HG03135 (cell line): ENCODE measurements around the gene ALPL.
"Not testable (repeated sequence)": the region's sequence is repeated elsewhere in the genome, so short reads cannot be mapped to it uniquely, and the experiment has no call there.

Source experiments
- ATAC-seq: cut with Tn5 transposase; IDR thresholded peaks from one replicate; pipeline ENCODE4 v1.9.1; 2021; ENCODE audit warnings: mild to moderate bottlenecking, moderate library complexity; ENCODE audit not compliant: unreplicated experiment

Gene ALPL

DNA sequence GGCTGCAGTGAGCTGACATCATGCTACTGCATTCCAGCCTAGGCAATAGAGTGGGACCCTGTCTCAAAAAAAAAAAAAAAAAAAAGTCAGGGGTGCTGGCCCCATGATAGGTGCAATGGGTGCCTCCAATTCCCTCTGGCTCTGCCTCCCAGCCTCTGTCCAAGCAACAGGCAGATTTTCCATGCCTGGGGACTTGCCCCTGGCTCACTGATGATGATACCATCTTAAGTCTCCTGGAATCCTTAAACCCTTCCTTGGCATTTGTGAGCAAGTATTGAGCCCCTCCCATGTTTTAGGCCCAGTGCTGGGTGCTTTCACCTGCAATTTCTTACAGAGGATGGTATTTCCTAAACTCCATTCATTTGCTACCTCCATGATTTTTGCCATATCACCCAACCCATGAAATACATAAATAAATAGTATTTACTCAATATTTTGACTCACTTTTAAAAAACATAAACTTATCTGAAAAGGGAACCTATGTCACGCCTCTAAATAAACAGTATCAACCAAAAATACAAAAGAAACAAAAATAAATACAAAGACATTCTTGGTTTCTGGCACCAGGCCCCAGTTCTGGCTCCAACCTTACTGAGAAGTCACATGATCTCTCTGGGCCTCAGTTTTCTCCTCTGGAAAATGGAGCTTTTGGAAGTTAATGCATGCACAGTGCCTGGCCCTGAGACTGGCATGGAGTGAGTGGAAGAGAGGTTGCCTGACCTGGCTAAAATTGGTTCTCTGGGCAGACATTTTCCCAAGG, 1.5 kb upstream of the ALPL start:
- ATAC-seq = no peak

DNA sequence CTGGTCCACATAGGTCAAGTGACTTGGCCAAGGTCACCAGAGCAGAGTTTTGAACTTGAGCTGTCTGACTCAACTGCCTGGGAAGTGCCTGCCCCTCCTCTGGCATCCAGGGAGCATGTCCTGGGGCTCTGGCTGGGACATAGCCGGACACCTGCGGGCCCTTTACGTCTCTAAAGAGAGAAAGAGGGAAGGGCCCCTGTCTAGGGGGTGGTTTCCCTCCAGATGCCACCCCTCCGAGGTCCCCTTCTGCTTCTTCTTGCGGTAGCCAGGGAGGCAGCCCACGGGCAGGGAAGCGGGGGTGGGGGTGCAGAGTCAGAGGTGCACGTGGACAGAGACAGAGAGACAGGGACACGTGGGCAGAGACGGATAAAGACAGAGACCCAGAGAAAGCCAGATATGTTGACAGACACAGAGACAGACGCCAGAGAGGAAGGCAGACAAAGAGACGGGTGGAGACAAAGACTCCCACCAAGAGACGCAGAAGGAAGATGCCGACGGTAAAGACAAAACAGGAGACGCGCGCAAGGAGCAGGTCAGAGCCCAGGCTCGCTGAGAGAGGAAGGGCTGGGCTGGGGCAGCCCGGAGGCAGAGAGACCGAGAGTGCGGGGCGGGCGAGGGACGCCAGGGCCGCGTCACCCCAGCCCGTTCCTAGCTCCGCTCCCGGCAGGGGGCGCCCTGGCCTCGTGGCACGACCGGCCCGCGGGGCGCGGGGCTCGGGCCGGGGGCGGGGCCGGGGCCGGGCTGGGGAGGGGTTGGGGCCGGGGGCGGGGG, 458 bp upstream of the ALPL start:
- ATAC-seq = no peak

DNA sequence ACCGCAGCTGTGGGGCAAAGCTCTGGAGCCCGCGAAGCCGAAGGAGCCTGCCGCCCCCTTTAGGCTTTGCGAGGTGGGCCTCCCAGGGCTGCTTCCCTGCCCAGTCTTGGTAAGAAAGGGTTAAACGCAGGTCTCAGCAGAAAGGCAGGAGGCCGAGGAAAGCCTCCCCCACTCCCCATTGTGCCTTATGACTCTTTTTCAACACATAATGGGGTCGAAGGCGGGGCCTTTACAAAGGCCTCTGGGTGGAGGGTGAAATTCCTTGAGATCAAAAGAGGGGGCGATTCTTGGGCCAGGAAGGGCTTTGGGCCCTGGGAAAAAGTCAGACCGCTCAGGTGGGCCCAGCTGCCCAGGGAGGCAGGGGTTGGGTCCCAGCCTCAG, 880 bp downstream of the ALPL start:
- no peak for ATAC-seq

DNA sequence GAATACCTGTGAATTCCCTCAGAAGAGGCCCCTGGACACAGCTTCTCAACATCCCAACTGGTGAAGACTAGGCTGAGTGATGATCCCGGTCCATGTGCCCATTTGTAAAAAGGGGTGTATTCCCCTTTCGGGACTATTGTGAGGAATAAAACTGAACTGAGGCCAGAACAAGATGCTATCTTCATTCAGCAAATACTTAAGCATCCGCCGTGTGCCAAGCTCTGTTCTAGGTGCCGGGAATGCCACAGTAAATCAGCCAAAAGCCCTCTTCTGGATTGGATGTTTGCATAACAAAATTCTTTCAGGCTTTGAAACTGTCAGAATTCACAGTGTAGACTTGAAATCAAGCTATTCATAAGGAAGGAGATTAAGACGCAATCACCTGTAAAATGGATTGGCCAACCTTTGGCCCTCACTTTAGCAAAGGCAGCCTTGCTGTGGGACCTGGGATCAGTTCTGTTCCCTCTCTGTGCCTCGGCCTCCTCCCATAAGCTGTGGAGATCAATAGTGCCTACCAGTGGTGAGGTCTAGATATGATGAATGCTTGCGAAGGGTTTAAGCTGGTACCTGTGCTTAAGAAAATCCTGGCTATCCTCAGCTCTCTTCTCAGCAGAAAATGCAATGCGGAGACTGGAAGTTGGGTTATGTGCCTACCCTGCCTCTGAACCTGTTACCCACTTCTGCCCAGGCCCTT, 1.8 kb downstream of the ALPL start:
- no peak for ATAC-seq

DNA sequence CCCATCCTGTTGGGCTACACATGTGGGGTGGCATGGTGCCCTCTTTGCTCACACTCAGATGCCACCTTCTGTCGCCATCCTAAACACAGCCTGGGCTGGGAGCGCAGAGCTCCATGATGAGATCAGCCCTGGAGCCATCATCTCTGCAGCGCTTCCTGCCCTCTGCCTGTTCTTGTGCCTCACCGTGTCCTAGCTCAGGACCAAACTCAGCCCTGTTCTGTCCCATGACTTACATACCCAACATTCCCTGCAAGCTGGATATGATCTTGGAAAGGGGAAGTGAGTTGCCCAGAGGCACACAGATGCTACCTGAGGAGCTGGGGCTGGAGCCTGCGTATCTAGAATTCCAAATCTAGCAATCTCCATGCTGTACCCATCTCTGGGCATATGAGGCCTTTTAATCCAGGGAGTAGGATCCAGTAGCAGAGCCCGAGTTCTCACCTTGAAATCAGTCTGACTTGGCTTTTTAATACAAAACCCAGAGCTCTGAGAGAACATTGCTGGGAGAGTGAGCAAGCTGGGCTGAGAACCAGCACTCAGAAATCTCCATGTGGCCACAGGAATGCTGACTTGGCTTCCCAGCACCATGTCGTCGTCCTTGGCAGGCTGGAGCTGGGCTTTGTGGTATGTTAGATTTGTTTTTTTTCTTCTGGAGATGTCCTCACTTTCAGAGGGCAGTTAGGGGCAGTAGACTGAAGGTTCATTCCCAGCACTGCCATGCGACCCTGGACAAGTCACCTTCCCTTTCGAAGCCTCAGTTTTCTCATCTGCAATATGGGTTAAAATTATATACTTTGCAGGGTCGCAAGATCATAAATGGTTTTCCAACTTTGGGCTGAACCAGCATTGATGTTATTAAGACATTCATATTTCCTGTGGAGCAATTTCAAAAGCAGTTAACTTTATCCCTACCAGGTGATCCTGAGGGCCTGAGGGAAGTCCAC, 2.6 kb downstream of the ALPL start:
- no peak for ATAC-seq

DNA sequence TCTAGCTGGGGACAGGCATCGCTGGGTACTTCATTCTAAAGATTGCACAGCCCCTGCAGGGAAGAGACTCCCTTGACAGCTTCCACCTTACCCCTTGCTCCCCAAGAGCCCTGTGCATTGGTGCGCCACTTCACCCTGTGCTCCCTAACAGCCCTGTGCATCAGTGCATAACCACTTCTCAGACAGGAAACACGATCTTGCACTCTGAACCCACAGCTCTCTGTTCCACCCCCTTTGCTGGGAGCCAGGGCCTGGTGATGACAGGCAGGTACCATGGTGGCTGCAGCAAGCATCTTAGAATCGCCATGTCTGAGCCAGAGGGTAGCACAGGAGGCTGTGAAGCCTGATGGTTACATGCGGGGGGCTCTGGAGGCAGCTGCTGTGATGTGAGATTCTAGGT, 5.0 kb downstream of the ALPL start:
- ATAC-seq = no peak

DNA sequence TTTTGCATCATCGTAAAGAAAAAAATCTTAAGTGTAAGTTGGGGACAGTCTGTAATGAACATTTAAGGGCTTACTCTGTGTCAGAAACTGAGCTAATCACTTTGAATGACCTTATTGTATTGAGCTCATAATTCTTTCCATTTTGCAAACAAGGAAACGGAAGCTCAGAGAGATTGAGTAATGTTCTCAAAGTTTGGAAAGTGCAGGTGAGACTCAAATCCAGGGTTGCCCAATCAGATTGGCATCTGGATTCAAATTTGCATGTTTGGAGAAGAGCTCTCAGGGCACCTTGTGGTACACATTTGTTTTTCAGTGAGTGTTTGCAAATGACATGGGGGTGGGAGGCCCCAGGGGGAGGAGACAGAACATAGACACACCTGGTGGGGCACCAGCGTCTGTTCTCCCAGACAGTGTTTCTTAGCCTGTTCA, 8.0 kb downstream of the ALPL start:
- ATAC-seq = no peak

DNA sequence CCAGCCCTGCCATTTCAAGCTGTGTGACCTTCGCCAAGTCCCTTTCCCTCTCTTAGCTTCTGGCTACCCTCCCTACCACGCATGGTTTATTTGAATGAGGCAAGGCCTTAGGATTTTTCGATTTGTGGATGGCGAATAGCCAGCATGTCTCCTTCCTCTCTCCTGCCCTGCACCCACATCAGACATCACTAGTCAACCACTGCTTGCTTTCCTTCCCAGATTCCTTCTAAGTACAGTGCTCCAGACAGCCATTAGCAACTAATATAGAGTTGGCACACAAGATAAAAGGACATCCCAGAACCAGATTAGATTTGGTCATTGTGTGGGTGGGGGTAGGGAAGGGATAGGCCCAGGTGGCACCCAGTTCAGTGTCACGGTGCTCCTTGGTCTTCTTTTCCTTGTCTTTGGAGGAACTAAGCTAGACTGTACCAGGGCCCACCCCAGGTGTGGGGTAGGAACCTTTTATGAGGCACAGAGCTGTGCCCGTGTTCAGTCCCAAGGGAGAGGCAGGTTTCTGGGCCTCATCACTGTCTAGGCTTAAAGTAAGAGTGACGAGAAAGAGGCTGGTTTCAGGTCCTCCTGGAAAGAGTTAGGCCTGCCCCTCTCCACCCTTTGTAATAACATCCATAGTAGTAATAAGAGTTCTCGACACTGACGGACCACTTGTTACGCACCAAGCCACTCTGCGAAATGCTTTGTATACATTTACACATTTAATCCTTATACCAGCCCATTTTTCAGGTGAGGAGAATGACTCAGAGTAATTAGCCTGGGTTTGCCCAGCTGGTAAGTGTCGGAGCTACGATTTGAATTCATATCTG, 8.6 kb downstream of the ALPL start:
- no peak for ATAC-seq

DNA sequence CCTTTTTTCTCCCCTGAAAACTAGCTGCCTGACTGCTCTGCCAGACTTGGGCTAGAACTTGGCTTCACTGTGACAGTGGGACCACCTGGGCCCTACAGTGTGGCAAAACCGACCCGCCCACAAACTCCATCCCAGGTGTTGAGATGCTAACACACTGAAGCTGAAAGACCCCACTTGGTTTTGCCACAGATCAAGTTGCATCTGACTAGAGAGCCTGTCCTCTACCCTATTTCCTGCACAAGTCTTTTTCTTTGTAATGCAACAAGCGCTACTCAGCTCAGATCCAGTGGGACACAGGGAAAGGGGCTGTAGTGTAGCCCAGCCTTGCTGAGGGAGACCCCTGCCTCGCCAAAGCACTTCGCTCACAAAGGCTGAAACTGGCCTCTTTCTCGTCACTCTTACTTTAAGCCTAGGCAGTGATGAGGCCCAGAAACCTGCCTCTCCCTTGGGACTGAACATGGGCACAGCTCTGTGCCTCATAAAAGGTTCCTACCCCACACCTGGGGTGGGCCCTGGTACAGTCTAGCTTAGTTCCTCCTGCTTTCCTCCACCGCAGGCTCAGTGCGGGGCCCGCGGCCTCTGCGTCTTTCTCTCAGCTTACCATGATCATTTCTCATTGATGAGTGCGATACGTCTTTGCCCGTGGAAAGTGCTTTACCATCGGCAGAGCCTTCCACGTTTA, 9.7 kb downstream of the ALPL start:
- no peak for ATAC-seq

DNA sequence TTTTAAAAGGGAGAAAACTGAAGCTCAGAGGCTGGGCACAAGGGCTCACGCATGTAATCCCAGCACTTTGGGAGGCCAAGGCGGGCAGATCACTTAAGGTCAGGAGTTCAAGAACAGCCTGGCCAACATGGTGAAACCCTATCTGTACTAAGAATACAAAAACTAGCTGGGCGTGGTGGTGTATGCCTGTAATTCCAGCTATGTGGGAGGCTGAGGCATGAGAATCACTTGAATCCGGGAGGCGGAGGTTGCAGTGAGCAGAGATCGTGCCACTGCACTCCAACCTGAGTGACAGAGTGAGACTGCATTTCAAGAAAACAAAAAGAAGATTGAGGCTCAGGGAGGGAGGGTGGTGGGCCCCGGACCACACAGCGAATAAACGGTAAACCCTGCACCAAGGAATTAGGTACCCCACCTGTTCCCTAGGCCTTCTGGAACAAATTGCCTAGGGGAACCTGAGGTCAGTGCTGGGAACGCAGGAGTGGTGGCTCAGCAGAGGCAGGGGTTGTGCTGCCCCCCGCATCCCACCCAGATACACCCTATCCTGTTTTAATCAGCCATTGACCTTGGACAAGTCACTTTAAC, 10.4 kb downstream of the ALPL start:
- not testable (repeated sequence) for ATAC-seq

DNA sequence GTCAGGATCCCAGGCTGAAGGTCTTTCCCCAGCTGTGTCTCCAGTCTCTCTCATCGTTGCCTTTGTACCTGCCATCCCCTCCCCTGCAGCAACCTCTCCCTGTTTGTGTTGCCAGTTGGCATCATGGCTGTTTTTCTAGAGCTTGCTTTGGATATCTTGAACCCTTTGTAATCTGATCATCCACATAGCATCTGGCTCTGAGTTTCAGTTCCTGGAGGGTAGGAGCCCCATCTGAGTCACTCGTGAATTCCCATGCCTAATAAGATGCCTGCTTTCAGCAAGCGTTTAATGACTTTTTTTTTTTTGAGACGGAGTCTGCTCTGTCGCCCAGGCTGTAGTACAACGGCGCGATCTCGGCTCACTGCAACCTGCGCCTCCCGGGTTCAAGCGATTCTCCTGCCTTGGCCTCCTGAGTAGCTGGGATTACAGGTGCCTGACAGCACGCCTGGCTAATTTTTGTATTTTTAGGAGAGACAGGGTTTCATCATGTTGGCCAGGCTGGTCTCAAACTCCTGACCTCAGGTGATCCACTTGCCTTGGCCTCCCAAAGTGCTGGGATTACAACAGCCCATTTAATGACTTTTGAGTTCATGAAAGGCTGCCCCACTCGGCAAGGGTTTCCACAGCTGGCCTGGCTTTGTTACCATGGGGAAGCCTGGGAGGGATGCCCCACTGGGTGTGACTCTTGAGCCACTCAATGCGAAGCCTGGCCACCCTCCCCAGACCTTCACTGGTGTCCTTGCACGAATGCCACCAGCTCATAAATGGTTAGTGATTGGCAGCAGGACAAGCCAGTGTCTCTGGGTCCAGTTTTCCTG, 11.9 kb downstream of the ALPL start:
- ATAC-seq = no peak

DNA sequence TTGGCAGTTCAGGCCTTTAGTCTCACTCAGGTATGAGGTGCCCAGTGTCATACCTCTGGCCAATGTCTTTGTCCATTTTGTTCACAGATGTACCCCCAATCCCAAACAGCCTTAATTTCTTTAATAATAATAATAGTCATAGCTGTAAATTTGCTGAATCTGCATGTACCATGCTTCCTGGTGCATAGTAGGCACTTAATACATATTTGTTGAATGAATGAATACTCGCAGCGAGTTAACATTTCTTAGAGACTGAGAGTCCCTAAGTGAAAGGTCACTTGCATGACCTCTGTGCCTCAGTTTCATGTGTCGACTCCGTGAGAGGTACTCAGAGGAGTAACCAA, 12.5 kb downstream of the ALPL start:
- ATAC-seq = no peak

DNA sequence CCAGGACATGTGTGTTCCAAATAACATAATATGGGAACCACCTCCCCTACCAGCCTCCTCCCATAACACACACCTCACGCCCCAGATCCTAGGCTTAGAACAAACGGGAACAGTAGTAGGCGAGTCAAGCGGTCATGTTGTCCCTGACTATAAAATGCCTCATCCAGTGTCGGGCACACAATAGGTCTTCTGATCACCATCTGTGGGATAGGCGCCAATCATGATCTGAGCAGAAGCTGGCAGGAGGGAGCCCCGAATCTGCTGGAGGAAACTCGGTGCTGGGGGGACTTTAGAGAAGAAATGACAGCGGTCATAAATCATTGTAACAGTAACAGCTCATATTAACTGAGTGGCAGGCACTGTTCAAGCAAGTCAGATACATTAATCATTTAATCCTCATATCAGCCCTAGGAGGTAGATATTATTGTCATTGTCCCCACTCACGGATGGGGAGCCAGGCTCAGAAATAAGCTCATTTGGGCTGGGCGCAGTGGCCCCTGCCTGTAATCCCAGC, 13.4 kb downstream of the ALPL start:
- no peak for ATAC-seq

DNA sequence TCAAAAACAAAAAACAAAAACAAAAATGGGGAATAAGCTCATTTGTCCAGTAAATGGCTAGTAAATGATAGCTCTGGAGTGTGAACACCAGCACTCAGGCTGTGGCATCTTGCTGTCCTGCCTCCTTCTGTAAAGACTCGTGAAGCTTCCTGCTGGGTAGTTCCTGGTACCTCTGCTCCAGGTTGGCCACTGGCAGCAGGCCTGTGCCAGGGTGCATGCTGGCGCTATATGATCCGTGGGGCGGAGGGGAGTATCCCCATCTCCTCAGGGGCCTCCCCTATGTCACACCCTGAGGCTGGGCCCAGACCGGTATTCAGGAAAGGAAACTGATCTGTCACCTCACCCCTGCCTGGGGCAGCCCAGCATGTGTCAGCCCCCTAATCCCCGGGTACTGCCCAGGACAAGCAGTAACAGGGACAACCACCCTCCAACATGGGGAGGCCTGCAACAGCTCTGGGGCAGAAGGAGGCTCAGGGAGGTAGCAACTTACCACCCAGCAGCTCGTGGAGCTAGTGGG, 14.1 kb downstream of the ALPL start:
- no peak for ATAC-seq

DNA sequence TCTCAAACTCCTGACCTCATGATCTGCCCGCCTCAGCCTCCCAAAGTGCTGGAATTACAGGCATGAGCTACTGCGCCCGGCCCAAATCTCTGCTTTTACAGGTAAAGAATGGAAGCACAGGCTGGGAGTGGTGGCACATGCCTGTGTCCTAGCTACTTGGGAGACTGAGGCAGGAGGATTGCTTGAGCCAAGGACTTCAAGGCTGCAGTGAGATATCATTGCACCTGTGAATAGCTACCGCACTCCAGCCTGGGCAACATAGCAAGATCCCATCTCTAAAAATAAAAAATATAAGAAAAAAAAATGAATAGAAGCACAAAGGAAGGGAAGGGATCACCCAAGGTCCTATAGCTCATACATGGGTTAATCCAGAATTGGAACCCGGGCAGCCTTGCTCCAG, 15.0 kb downstream of the ALPL start:
- no peak for ATAC-seq

DNA sequence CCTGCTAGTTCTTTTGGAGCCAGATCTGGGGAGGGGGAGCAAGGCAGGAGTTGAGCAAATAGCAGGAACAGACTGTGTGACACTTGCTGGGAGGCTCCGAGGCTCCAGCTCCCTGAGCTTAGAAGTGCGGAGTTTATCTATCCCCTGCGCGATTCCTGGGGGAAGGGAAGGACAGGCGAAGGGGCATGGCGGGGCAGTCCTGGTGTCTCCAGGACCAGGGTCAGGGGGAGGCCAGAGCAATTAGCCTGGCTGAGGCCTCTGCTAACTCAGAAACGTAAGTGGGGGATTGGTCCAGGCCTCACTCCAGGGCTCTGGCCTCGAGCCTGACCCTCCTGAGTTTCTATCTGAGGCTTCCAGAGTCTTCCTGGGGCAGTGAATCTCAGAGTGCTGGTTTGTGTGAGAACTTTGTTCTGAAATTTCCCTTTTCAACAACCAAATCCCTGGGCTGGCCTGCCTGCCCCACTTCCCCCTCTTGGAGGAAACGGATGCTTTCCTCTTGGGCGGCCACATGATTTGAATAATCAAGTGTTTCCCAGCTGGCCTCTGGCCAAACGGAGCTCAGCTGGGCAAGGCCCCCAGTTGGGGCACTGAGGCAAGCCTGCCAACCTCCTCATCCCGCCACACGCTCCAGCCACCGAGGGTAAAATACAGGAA, 15.6 kb downstream of the ALPL start:
- ATAC-seq = no peak

DNA sequence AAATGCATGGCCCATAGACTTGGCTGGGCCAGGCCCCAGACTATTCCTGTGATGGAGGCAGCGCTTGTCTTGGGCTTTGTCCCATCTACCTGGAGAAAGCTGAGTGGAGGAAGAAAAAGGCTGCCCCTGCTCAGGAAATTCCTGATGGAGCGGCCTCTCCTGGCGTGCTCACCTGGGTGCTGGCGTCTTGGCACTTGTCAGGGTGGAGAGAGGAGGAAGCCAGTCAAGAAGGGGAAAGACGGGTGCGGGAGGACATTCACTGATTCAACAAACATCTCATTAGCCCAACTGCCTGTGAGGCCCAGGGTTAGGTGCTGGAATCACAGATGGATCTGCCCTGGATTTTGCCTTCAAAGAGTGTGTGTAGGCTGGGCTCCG, 16.1 kb downstream of the ALPL start:
- ATAC-seq = no peak
